HEK293T (cell line): ENCODE data around the gene TSEN2.

Experiments used
- ARNT ChIP-seq: fragments of 450-650 bp; IDR thresholded peaks from 2 replicates; pipeline ENCODE4 v1.6.1; 2017; ENCODE audit warnings: mild to moderate bottlenecking
- BHLHE40 ChIP-seq: fragments of 450-650 bp; IDR thresholded peaks from 2 replicates; pipeline ENCODE4 v1.6.1; 2016; ENCODE audit warnings: mild to moderate bottlenecking, moderate library complexity, borderline replicate concordance
- CTBP1 ChIP-seq: fragments of 450-650 bp; IDR thresholded peaks from 2 replicates; pipeline ENCODE4 v1.6.1; 2016; ENCODE audit warnings: borderline replicate concordance
- ELF4 ChIP-seq: fragments of 450-650 bp; IDR thresholded peaks from 2 replicates; pipeline ENCODE4 v1.6.1; 2017; ENCODE audit warnings: antibody characterized with exemption
- FOXA1 ChIP-seq: fragments of 450-650 bp; IDR thresholded peaks from 2 replicates; pipeline ENCODE4 v1.6.1; 2016; ENCODE audit warnings: mild to moderate bottlenecking
- FOXK2 ChIP-seq: fragments of 450-650 bp; IDR thresholded peaks from 2 replicates; pipeline ENCODE4 v1.6.1; 2016; ENCODE audit warnings: mild to moderate bottlenecking
- FOXM1 ChIP-seq: fragments of 450-650 bp; IDR thresholded peaks from 2 replicates; pipeline ENCODE4 v1.6.1; 2017; ENCODE audit warnings: mild to moderate bottlenecking, borderline replicate concordance
- HDGF ChIP-seq: fragments of 450-650 bp; IDR thresholded peaks from 2 replicates; pipeline ENCODE4 v1.6.1; 2017; ENCODE audit warnings: antibody characterized with exemption, borderline replicate concordance
- LEF1 ChIP-seq: fragments of 450-650 bp; IDR thresholded peaks from 2 replicates; pipeline ENCODE4 v1.6.1; 2017; ENCODE audit warnings: mild to moderate bottlenecking, borderline replicate concordance
- NFRKB ChIP-seq: fragments of 450-650 bp; IDR thresholded peaks from 2 replicates; pipeline ENCODE4 v1.6.1; 2016; ENCODE audit warnings: mild to moderate bottlenecking, moderate library complexity
- SP1 ChIP-seq: fragments of 450-650 bp; IDR thresholded peaks from 2 replicates; pipeline ENCODE4 v1.6.1; 2017
- SUZ12 ChIP-seq: fragments of 450-650 bp; IDR thresholded peaks from 2 replicates; pipeline ENCODE4 v1.6.1; 2016; ENCODE audit warnings: mild to moderate bottlenecking
- TARDBP ChIP-seq: fragments of 450-650 bp; IDR thresholded peaks from 2 replicates; pipeline ENCODE4 v1.6.1; 2016
- TF ChIP-seq, protein P1 (sequence below): fragments of 450-650 bp; IDR thresholded peaks from 2 replicates; pipeline ENCODE4 v1.6.1; 2016

DNA sequence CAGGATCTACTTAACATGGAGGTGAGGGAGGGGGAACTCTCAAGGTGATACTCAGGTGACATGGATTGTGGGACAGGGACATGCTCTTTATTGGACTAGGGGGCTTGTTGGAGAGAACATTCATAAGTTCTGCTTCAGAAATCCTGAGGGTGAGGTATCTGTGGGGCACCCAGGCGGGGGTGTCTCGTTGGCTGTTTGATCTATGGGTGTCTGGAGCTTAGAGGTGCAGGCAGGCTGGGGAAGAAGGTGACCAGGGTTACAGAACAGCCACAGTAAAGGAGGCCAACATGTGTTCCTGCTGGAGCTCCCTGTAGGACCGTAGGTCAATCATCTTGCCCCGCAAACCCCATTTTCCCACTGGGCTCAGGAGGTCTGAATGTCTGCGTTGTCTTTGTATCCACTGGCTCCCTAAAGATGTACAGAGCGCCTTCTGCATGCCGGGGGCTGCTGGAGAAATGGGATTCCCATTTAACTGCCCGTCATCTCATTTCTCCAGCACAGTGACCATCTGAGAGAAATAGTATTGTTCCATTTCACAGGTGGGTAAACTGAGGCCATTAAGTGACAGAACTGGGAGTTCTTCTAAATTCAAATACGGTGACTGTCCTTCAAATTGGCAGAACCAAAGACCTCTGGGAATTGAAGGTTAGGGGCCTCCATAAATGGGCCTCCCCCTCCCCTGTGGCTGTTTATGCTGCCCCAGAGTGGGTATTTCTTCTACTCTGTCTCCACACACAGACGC is 40.3 kb upstream of the TSEN2 start:
- no peak for TF ChIP-seq FOXM1
- TF ChIP-seq NFRKB, result no peak
- TF ChIP-seq FOXA1, result no peak
- TF ChIP-seq TARDBP, result no peak
- TF ChIP-seq SUZ12, result no peak
- no peak for TF ChIP-seq ELF4
- TF ChIP-seq CTBP1, result no peak
- no peak for TF ChIP-seq BHLHE40
- TF ChIP-seq ARNT, result no peak
- TF ChIP-seq LEF1, result no peak
- no peak for TF ChIP-seq FOXK2
- TF ChIP-seq SP1, result no peak
- TF ChIP-seq, protein P1, sequence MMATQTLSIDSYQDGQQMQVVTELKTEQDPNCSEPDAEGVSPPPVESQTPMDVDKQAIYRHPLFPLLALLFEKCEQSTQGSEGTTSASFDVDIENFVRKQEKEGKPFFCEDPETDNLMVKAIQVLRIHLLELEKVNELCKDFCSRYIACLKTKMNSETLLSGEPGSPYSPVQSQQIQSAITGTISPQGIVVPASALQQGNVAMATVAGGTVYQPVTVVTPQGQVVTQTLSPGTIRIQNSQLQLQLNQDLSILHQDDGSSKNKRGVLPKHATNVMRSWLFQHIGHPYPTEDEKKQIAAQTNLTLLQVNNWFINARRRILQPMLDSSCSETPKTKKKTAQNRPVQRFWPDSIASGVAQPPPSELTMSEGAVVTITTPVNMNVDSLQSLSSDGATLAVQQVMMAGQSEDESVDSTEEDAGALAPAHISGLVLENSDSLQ, result no peak
- no peak for TF ChIP-seq HDGF
